ENCODE results near the gene VPS8.

VPS8 gene

GRCh38 chr3:184781801-184782200 lies 30.2 kb upstream of the VPS8 start:
- no peak for ATAC-seq
- TF ChIP-seq ZFP3 (CRISPR knock-in tag; IDR thresholded peaks at IDR 0.05): no peak
- no peak for TF ChIP-seq ZNF70 (CRISPR knock-in tag; IDR thresholded peaks at IDR 0.05)
- TF ChIP-seq ZFP30 (CRISPR knock-in tag; IDR thresholded peaks at IDR 0.05): no peak
- no peak for TF ChIP-seq ZC3H10 (CRISPR knock-in tag; IDR thresholded peaks at IDR 0.05)
- no peak for TF ChIP-seq ZNF565 (CRISPR knock-in tag; conservative IDR thresholded peaks at IDR 0.05; ENCODE audit: low read depth)
- no peak for TF ChIP-seq PPARA (CRISPR knock-in tag; IDR thresholded peaks at IDR 0.05; ENCODE audit: borderline replicate concordance)
- no peak for TF ChIP-seq TCF4 (CRISPR knock-in tag; IDR thresholded peaks at IDR 0.05; ENCODE audit: borderline replicate concordance)
- no peak for TF ChIP-seq POU6F1 (CRISPR knock-in tag; IDR thresholded peaks at IDR 0.05; ENCODE audit: borderline replicate concordance, low read depth)
- TF ChIP-seq BACH2 (CRISPR knock-in tag; IDR thresholded peaks at IDR 0.05; ENCODE audit: borderline replicate concordance): no peak
- no peak for TF ChIP-seq RARB (CRISPR knock-in tag; IDR thresholded peaks at IDR 0.05)
- TF ChIP-seq OSR1 (CRISPR knock-in tag; IDR thresholded peaks at IDR 0.05): no peak
- no peak for TF ChIP-seq PATZ1 (CRISPR knock-in tag; IDR thresholded peaks at IDR 0.05; ENCODE audit: borderline replicate concordance)
- TF ChIP-seq ISL1 (CRISPR knock-in tag; IDR thresholded peaks at IDR 0.05): no peak
- TF ChIP-seq TOX (CRISPR knock-in tag; IDR thresholded peaks at IDR 0.05; ENCODE audit: borderline replicate concordance): no peak
- TF ChIP-seq ZNF8 (CRISPR knock-in tag; IDR thresholded peaks at IDR 0.05): no peak
- TF ChIP-seq ARNTL (CRISPR knock-in tag; IDR thresholded peaks at IDR 0.05; ENCODE audit: borderline replicate concordance, low read depth): no peak
- no peak for TF ChIP-seq GLIS3 (CRISPR knock-in tag; IDR thresholded peaks at IDR 0.05)
- TF ChIP-seq CSDC2 (CRISPR knock-in tag; IDR thresholded peaks at IDR 0.05): no peak
- no peak for TF ChIP-seq SNAI2 (CRISPR knock-in tag; IDR thresholded peaks at IDR 0.05)

- no peak for TF ChIP-seq ZC3H10 (CRISPR knock-in tag; IDR thresholded peaks at IDR 0.05)
- TF ChIP-seq ZFP30 (CRISPR knock-in tag; IDR thresholded peaks at IDR 0.05): no peak
- TF ChIP-seq CSDC2 (CRISPR knock-in tag; IDR thresholded peaks at IDR 0.05): no peak
- no peak for TF ChIP-seq GLIS3 (CRISPR knock-in tag; IDR thresholded peaks at IDR 0.05)
- no peak for TF ChIP-seq CSRNP3 (CRISPR knock-in tag; IDR thresholded peaks at IDR 0.05)
- TF ChIP-seq ZNF70 (CRISPR knock-in tag; IDR thresholded peaks at IDR 0.05): no peak
- no peak for TF ChIP-seq ZNF565 (CRISPR knock-in tag; conservative IDR thresholded peaks at IDR 0.05; ENCODE audit: low read depth)
- TF ChIP-seq ARNTL (CRISPR knock-in tag; IDR thresholded peaks at IDR 0.05; ENCODE audit: borderline replicate concordance, low read depth): no peak
- no peak for TF ChIP-seq ZNF8 (CRISPR knock-in tag; IDR thresholded peaks at IDR 0.05)
- TF ChIP-seq RARB (CRISPR knock-in tag; IDR thresholded peaks at IDR 0.05): no peak
- TF ChIP-seq TSHZ2 (CRISPR knock-in tag; IDR thresholded peaks at IDR 0.05): no peak
- TF ChIP-seq BACH2 (CRISPR knock-in tag; IDR thresholded peaks at IDR 0.05; ENCODE audit: borderline replicate concordance): no peak
- no peak for TF ChIP-seq TOX (CRISPR knock-in tag; IDR thresholded peaks at IDR 0.05; ENCODE audit: borderline replicate concordance)
- TF ChIP-seq POU6F1 (CRISPR knock-in tag; IDR thresholded peaks at IDR 0.05; ENCODE audit: borderline replicate concordance, low read depth): no peak
- TF ChIP-seq ZFP3 (CRISPR knock-in tag; IDR thresholded peaks at IDR 0.05): no peak
- TF ChIP-seq PPARA (CRISPR knock-in tag; IDR thresholded peaks at IDR 0.05; ENCODE audit: borderline replicate concordance): no peak
- no peak for TF ChIP-seq TCF4 (CRISPR knock-in tag; IDR thresholded peaks at IDR 0.05; ENCODE audit: borderline replicate concordance)
- TF ChIP-seq SNAI2 (CRISPR knock-in tag; IDR thresholded peaks at IDR 0.05): no peak
- no peak for TF ChIP-seq ISL1 (CRISPR knock-in tag; IDR thresholded peaks at IDR 0.05)
- no peak for TF ChIP-seq ESRRG (CRISPR knock-in tag; IDR thresholded peaks at IDR 0.05)
- no peak for ATAC-seq
Observed at GRCh38 chr3:184783319-184783718, 28.6 kb upstream of the VPS8 start.
